Hematopoietic multipotent progenitor cell (in vitro differentiated cells): ENCODE results near the gene FAM3C. TPM values are rescaled to one million over a fixed set of nuclear protein-coding genes. Genes with fewer than 3 reads are reported as not detected.
A peak's percentile ranks its signal among the peaks of the same experiment; 100 is the strongest.
"Not testable (repeated sequence)": the region's sequence is repeated elsewhere in the genome, so short reads cannot be mapped to it uniquely, and the experiment has no call there.

Experiments
- DNase-seq, 3 donors: peaks; one replicate each; pipeline ENCODE4 v3.0.0-alpha.2; 2011 to 2015; ENCODE audit warnings: low read depth in 2 of 3, low spot score in 2 of 3
- total RNA-seq: library from RNA; depleted of rRNA; stranded (reverse); fragments of >200 nt; gene quantifications from one replicate; pipeline ENCODE4 v1.2.3, GENCODE V29; 2012

FAM3C gene, protein sequence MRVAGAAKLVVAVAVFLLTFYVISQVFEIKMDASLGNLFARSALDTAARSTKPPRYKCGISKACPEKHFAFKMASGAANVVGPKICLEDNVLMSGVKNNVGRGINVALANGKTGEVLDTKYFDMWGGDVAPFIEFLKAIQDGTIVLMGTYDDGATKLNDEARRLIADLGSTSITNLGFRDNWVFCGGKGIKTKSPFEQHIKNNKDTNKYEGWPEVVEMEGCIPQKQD
- total RNA-seq = 6.7 TPM

- DNase-seq = peak; percentile 67 to 85 (median 84)
Observed at GRCh38 chr7:121395961-121396757, at the start of gene FAM3C. TSS of gene FAM3C (minus strand) at chr7:121396308. CDS start at chr7:121382969, 13,339 bp downstream.

DNA sequence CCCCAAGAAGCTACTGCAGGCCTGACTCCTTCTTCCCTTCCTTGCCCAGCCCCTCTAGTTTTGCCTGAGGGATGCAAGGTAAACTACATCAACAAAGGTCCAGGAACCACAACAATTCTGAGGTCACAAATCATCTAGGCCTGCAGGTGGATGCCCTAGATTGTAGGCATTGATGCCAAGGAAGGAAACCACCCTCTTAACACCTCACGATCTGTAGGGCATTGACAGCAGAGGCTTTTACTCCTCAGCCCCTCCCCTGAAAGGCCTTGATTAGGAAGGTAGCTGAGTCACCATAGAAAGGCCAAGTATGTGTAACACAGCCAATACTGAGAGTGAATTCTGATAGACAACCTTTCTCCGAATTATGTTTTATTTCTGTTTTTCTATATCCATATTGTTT lies 46.7 kb upstream of the FAM3C start:
- DNase-seq = no peak

DNA sequence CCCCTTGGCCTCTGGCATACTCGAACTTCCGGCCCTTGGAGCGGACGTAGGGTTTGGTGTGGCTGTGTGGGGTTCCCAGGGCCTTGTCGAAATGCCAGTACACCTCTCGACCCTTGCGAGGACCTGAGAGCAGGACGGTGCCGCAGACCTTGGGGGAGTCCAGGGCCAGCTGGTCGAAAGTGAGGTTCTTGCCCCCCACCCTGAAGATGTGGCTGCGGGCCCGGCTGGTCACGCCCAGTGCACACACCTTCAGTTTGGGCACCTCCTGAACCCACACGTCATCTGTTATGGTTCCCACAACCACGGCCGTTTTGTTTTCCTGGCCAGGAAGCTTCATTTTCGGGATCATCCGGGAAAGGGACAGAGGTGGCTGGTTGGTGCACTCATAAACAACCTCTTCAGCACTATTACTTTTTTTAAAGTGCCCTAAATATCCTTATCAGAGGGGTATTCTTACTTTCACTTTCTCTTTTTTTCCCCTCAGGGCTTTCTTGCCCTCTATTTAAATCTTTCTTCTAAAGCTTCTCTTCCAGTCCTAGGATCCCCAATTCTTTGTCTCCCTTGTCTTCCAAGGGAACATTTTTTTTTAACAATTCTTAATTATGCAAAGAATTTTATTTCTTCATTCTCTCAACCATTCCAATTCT lies 44.9 kb upstream of the FAM3C start:
- DNase-seq = peak in 1 of 3 donors; percentile 2

GRCh38 chr7:121438043-121438955 lies 42.2 kb upstream of the FAM3C start:
- DNase-seq = peak; percentile 4 to 67 (median 26)

- no peak for DNase-seq
Observed at GRCh38 chr7:121437470-121437869, 41.4 kb upstream of the FAM3C start.

GRCh38 chr7:121436688-121437087 lies 40.6 kb upstream of the FAM3C start:
- DNase-seq = no peak

DNA sequence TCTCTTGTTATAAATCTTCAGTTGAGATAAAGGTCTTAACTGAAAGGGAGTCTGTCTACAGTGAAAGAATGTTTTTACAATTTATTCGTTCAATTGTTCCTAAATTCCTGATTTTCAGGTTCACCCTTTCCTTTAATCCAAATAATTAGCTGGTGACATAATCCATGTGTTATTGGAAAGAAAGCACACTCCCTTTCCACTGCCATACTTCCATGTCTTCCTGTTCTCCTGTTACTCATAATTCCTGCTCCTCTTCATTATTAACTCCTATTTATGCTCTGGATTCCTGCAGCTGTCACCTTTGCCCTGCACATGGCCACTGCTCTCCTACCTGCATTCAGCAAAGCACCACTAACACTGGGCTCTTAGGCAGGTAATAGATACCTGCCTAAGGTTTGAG lies 40.0 kb upstream of the FAM3C start:
- no peak for DNase-seq

GRCh38 chr7:121433775-121434174 lies 37.7 kb upstream of the FAM3C start:
- DNase-seq = no peak

DNA sequence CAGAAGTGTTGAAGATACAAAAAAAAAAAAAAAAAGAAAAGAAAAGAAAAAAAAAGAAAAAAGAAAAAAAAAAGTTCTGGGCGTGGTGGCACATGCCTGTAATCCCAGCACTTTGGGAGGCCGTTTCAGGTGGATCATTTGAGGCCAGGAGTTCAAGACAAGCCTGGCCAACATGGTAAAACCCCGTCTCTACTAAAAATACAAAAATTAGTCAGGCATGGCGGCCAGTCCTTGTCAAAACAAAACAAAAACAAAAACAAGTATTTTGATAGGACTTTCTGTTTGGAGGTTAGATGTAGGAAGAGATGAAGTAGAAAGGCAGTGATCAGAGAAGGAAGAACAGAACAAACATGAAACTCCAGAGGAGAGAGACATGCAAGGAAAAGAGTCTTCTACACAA lies 36.4 kb upstream of the FAM3C start:
- not testable (repeated sequence) for DNase-seq

GRCh38 chr7:121431996-121432395 lies 35.9 kb upstream of the FAM3C start:
- DNase-seq = no peak

DNA sequence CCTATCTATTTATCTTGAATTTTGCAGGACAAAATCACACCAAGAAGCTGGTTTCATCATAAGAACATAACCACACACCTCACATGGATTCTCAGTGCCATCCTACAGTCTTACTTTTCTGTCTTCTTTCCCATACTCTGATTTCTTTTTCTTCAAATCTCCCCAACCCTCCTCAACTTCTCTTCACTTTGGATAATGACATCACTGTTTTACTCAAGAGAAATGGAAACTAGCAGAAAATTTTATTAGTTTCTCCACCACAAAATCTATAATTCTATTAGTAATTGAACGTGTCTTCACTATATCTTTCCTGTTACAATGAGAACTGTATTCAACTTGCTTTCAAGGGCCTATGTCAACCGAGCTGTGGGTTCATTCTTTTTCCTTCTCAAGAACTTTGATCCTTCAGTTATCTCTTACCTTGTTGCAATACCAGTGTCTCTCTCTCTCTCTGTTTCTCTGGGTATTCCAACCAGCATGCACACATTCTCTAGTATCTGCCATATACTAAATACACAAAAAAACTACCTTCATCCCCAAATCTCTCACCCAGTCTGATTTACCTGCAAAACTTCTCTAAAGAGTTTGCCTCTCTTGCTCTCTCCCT lies 35.4 kb upstream of the FAM3C start:
- DNase-seq = no peak

DNA sequence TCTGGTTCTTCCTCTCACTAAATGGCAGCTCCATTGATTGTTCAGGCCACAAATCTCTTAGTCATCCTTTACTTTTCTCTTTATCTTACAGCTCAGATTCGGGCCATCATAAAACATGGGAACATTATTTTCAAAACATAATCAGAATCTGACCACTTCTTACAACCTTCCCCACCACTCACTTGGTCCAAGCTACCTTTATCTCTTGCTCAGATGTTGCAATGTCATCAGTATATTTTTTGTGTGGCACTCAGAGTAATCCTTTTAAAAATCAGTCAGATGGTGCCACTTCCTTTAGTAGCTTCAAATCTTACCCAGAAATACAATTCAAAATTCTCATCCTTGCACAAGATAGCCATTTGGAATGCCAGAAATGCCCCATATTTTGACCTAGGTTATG lies 34.5 kb upstream of the FAM3C start:
- no peak for DNase-seq

GRCh38 chr7:121429798-121430197 lies 33.7 kb upstream of the FAM3C start:
- DNase-seq = no peak

- DNase-seq = no peak
Observed at GRCh38 chr7:121428855-121429489, 32.9 kb upstream of the FAM3C start.

GRCh38 chr7:121421743-121422142 lies 25.6 kb upstream of the FAM3C start:
- DNase-seq = not testable (repeated sequence)

- no peak for DNase-seq
Observed at GRCh38 chr7:121420976-121421375, 24.9 kb upstream of the FAM3C start.

- DNase-seq = no peak
Observed at GRCh38 chr7:121419201-121420148, 23.4 kb upstream of the FAM3C start.

- no peak for DNase-seq
Observed at GRCh38 chr7:121416533-121416932, 20.4 kb upstream of the FAM3C start.

- no peak for DNase-seq
Observed at GRCh38 chr7:121414436-121414835, 18.3 kb upstream of the FAM3C start.
